IPS-18a (cell line): ENCODE measurements around the gene ABCG1.
A peak's percentile ranks its signal among the peaks of the same experiment; 100 is the strongest.

ENCODE experiments used
- H3K27ac ChIP-seq: one replicate; pipeline ENCODE4 v1.5.1; 2013; ENCODE audit warnings: low read length
- H3K27me3 ChIP-seq: one replicate; pipeline ENCODE4 v1.6.1; 2013; ENCODE audit warnings: mild to moderate bottlenecking, low read length; ENCODE audit not compliant: control insufficient read depth, insufficient read depth
- H3K36me3 ChIP-seq: one replicate; pipeline ENCODE4 v1.6.1; 2013; ENCODE audit warnings: low read depth, low read length; ENCODE audit not compliant: control insufficient read depth
- H3K4me1 ChIP-seq: one replicate; pipeline ENCODE4 v1.6.1; 2013; ENCODE audit warnings: low read depth, low read length; ENCODE audit not compliant: control insufficient read depth
- H3K4me3 ChIP-seq: one replicate; pipeline ENCODE4 v1.5.1; 2013; ENCODE audit warnings: low read length
- H3K9ac ChIP-seq: one replicate; pipeline ENCODE4 v1.6.1; 2013; ENCODE audit warnings: mild to moderate bottlenecking, low read length, moderate library complexity
- H3K9me3 ChIP-seq: one replicate; pipeline ENCODE4 v1.6.1; 2013; ENCODE audit warnings: low read depth, low read length; ENCODE audit not compliant: control insufficient read depth

ABCG1 gene

DNA sequence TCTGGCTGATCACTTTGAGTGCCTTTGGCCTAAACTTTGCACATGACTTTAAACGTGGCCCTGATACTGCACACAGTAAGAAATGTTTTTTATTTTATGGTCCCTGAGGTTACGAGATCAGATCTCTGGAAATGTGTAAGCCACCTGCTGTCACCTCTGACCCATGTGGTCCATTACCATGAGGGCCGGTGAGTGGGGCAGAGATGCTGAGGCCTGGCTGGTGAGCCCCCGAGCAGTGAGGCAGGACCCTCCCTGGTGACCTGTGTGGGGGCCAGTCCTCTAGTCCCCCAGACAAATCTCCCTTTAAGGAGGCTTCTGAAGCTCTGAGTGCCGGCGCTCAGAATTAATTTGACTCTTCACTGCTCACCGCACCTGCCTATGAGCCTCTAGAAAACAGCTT, 83.9 kb downstream of the ABCG1 start:
- Histone ChIP-seq H3K9ac (no peak overlapping the region), H3K36me3 (no peaks in the 10 kb centered on the region), H3K4me1 (peaks cover 3% of the 10 kb centered on the region), H3K27me3 (no peaks in the 10 kb centered on the region), H3K9me3 (no peaks in the 10 kb centered on the region), H3K27ac (no peak overlapping the region), H3K4me3 (no peak overlapping the region)

DNA sequence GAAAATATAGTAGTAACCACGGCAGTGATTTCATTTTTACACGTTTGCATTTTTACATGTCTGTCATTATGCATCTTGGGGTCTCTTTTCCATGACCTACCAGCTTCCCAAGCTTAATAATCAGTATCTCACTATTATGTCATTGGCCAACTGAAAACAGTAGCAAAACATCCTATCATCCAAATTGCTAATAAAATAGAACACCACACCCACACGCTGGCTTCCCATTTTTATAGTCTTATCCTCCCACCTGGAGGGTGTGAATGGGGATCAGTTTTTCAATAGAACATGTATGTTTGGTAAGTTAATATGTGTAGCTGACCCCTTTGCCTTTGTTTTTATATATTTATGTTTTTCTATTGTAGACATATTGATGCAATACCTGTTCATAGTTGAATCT, 84.5 kb downstream of the ABCG1 start:
- H3K27me3 ChIP-seq: no peaks in the 10 kb centered on the region
- no peak overlapping the region for H3K4me3 ChIP-seq
- H3K27ac ChIP-seq: no peak overlapping the region
- peaks cover 1% of the 10 kb centered on the region for H3K4me1 ChIP-seq
- no peak overlapping the region for H3K9ac ChIP-seq
- no peaks in the 10 kb centered on the region for H3K36me3 ChIP-seq
- no peaks in the 10 kb centered on the region for H3K9me3 ChIP-seq

DNA sequence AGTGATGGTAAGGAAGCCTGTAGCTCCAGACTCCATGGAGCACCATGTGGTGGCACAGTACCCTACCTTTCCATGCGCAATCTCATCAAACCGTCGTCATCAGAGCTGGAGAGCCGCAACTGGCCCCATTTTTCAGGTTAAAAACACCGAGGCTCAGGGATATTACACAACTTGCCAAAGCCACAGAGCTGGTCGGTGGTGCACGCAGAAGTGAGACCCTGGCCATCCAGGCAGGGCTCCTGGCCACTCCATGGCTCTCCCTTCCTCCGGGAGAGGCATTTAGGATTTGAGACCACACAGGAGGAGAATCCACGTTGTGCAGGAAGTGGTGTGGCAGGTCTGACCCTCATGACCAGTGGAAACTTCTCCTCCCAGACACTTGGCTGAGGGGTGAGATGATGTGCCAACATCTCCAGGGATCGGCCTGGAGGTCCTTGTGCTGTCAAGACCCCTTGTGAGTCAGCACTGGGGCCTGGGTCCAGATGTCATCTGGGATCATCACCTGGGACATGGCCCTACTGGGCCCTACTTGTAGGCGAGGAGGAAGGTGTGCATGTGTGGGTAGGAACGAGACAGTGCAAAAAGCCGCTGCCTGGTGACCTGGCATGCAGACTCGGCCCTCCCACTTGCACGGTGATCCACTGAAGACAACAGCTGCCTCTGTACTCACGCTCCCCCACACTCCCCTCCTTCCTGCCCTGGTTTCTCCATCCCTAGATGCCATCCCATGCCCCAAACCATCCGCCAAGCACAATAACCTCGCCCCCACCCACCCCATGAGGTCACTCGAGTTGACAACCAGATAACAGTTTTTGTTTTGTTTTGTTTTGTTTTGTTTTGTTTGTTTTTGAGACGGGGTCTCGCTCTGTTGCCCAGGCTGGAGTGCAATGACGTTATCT, 85.9 kb downstream of the ABCG1 start:
- no peaks in the 10 kb centered on the region for H3K27me3 ChIP-seq
- H3K9ac ChIP-seq: no peak overlapping the region
- no peaks in the 10 kb centered on the region for H3K9me3 ChIP-seq
- H3K36me3 ChIP-seq: no peaks in the 10 kb centered on the region
- no peak overlapping the region for H3K4me3 ChIP-seq
- no peak overlapping the region for H3K27ac ChIP-seq
- H3K4me1 ChIP-seq: no peaks in the 10 kb centered on the region

DNA sequence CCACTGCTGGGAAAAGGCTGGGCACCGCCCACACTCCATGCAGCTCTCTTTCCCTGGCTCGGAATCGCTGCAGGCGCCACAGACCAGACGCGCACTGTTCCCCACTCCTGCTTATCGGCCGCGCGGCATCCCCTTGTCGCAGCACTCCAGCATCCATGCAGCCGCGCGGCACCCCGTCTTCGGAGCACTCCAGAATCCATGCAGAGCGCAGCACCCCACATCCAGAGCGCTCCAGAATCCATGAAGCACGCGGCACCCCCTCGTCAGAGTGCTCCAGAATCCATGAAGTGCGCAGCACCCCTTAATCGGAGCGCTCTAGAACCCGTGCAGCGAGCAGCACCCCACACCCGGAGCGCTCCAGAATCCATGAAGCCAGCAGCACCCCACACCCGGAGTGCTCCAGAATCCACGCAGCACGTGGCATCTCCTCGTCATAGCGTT, 86.8 kb downstream of the ABCG1 start:
- no peak overlapping the region for H3K9ac ChIP-seq
- no peaks in the 10 kb centered on the region for H3K9me3 ChIP-seq
- peaks cover 6% of the 10 kb centered on the region for H3K27me3 ChIP-seq
- H3K4me3 ChIP-seq: no peak overlapping the region
- H3K4me1 ChIP-seq: no peaks in the 10 kb centered on the region
- H3K27ac ChIP-seq: no peak overlapping the region
- H3K36me3 ChIP-seq: no peaks in the 10 kb centered on the region

DNA sequence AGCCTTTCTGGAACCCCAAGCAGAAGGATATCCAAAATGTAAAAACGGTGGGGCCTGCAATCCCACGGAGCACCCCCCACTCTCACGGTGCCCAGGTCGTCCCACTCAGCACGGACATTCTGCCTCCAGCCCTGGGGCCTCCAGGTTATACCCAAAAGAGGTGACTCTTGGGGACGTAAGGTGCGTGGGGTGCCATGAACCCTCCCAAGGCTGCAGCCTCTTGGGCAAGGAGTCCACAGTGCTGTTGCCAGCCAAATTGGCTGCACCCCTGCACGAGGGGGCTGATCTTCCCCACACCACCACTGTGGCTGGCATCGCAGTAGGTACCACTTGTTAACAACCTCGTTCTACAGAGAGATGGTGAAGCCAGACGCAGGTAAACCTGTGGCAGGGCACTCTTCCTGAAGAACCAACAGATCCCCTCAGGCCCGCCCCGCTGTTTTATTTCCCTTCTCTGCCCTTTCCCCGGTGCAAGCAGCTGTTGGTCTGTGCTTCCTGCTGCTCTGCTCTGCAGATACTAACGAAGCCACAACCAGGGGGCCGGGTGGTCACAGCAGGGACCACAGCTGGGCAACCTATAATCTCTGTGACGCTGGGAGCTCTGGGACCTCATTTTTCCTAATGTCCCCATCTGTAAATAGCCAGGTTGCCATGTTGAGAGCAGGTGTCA, 87.6 kb downstream of the ABCG1 start:
- H3K9ac ChIP-seq: no peak overlapping the region

DNA sequence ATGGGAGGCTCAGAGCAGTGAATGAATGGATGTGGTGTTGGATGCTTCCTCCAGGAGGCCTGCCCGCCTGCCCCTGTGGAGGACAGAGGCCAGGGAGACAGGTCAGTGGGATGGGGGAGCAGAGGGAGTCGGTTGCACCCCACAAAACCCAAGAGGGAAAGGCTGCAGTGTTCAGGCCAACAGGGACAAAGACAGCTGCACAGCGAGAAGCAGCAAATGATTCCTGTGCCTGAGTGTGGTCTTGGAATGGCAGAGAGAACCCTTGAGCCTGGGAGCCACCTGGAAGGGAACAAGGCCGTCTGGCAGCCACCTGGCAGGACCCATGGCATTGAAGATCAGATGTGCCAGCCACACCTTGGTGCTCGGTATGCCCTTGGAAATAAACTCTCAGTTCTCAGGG, 88.2 kb downstream of the ABCG1 start:
- no peak overlapping the region for H3K9ac ChIP-seq
- peaks cover 6% of the 10 kb centered on the region for H3K27me3 ChIP-seq
- H3K9me3 ChIP-seq: no peaks in the 10 kb centered on the region
- H3K4me1 ChIP-seq: no peaks in the 10 kb centered on the region
- H3K4me3 ChIP-seq: no peak overlapping the region
- H3K27ac ChIP-seq: no peak overlapping the region
- H3K36me3 ChIP-seq: no peaks in the 10 kb centered on the region

More for the DNA sequence above, 87.6 kb downstream of the ABCG1 start:
- no peaks in the 10 kb centered on the region for H3K4me1 ChIP-seq
- no peak overlapping the region for H3K27ac ChIP-seq
- no peak overlapping the region for H3K4me3 ChIP-seq
- peaks cover 6% of the 10 kb centered on the region for H3K27me3 ChIP-seq
- no peaks in the 10 kb centered on the region for H3K36me3 ChIP-seq
- H3K9me3 ChIP-seq: no peaks in the 10 kb centered on the region

DNA sequence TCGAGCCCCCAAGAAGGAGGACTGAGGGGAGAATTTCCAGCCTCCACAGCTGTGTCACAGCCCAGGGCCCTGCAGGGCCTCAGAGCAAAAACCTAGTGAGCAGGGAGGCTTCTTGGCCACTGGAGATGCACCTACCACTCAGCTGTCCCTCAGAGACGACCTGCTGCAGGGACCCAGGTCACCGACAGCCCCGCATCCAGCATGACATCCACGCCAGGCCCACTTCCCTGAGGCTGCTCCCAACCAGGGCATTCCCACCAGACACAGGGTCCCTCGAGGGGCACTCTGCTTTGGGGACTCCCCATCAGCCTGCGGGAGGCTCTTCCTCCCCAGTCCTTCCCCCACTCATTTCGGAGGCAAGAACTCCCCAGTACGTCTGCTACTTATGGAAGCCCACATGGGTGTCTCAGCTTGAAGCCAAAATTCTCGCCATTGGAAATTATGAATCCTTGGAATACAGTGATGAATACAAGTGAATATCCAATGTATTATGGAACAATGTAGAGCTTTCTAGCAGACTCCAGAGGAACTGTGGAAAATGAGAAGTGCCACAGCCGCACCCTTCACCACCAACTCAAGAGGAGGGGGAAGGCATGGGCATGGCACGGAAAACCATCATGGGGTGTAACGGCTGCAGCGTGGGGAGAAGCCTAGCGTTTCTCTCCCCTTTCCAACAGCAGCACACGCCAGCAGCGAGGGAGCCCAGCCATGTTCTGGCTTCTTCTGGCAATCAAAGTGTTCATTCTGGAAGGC, 89.4 kb downstream of the ABCG1 start:
- Histone ChIP-seq H3K27me3 (peaks cover 6% of the 10 kb centered on the region), H3K4me3 (no peak overlapping the region), H3K27ac (no peak overlapping the region), H3K9me3 (no peaks in the 10 kb centered on the region), H3K9ac (no peak overlapping the region), H3K36me3 (no peaks in the 10 kb centered on the region), H3K4me1 (peaks cover 7% of the 10 kb centered on the region)

DNA sequence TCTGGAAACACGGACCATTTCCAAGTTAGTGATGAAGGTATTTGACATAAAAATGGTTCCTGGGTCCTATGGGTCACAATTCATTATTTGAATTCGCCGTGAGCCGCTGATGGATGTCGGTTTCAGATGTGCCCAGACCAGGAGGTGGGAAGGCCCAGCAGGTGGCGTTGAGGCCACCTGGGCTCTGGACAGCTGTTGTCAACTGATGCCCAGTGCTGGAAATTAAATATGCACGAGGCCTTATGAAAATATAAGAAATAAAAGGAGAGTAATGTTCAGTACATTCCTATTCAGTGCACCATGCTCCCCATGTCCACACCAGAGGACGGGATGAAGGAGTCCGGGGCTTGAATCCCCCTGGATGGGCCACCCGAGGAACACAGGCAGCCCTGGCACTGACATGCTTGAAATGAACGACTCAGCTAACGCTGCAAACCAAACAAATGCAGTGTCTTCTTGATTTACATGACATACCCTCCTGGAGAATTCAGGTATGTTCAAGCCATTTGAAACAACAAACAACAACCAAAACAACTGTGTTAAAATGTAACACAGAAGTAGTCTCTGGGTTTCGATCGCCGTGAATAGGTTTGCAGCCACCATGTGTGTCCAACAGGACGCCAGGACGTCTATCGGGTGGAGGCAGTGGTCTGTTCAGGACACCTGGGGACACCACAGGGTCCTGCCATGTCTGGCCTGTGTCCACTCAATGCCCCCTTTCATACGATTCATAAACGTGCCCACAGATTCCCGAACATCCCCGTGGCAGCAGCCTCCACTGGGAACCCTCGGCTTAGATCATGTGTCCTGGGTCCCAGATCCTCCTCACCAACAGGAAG, 90.2 kb downstream of the ABCG1 start:
- peaks cover 6% of the 10 kb centered on the region for H3K27me3 ChIP-seq
- H3K9ac ChIP-seq: no peak overlapping the region
- H3K36me3 ChIP-seq: no peaks in the 10 kb centered on the region
- no peak overlapping the region for H3K27ac ChIP-seq
- H3K9me3 ChIP-seq: no peaks in the 10 kb centered on the region
- peaks cover 12% of the 10 kb centered on the region for H3K4me1 ChIP-seq
- no peak overlapping the region for H3K4me3 ChIP-seq

DNA sequence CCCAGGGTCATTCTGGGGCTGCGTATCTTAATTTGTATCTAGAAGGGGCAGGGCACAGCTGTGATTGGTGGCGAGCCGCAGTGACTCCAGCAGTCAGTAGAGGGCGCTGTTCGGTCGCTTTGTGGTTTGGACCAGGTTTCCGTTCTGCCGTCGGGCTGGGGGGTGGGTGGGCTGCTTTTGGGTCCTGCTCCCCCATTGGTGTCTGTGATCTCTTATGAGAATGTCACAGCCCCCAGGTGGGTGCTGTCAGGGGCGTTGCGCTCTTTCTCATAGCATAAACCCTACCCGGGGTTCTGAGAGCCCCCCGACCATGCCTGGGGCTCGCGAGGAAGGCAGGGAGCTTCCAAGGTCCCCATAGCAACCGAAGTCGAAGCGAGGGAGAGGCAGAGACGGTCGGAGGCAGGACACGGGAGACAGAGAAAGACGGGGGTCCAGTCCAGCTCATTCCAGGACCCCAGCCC, 90.8 kb downstream of the ABCG1 start:
- no peak overlapping the region for H3K27ac ChIP-seq
- peaks cover 14% of the 10 kb centered on the region for H3K4me1 ChIP-seq
- H3K36me3 ChIP-seq: no peaks in the 10 kb centered on the region
- no peaks in the 10 kb centered on the region for H3K9me3 ChIP-seq
- peaks cover 6% of the 10 kb centered on the region for H3K27me3 ChIP-seq
- peak overlapping the region; percentile 45 for H3K4me3 ChIP-seq
- H3K9ac ChIP-seq: no peak overlapping the region

DNA sequence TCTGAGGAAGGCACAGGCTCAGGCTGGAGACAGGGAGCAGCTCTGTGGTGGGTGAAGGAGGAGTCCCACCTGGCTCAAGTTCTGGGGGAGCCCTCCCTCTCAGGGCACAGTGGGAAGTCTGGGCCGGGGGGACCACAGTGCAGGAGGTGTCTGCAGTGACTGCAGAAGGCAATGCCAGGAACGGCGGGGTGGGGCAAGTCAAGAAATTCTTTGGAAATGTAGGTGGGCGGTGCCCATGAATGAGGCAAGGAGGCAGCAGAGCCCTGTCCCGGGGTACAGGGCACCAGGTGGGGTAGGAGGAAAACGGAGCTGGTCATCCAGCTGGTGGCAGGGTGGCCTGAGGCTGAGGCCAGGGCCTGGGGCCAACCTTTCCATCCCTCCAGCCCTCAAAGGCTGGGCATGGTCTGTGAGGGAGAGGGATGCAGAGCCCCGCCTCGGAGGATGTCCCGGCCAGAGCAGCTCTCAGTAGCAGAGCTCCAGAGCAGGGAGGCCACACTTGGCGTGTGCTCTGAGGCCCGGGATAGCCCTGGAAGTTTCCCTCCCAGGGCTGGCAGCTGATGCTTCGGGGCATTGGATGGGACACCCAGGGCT, 91.6 kb downstream of the ABCG1 start:
- Histone ChIP-seq H3K27me3 (peaks cover 6% of the 10 kb centered on the region), H3K4me3 (no peak overlapping the region), H3K9me3 (no peaks in the 10 kb centered on the region), H3K36me3 (no peaks in the 10 kb centered on the region), H3K27ac (no peak overlapping the region), H3K4me1 (peaks cover 14% of the 10 kb centered on the region), H3K9ac (no peak overlapping the region)
